ENCODE measurements around the gene ZNF431. TPM values are rescaled to one million over a fixed set of nuclear protein-coding genes. Genes with fewer than 3 reads are reported as not detected.

The ZNF431 gene
- total RNA-seq, 1 donor from 2014 or later: 30.4 TPM

DNA sequence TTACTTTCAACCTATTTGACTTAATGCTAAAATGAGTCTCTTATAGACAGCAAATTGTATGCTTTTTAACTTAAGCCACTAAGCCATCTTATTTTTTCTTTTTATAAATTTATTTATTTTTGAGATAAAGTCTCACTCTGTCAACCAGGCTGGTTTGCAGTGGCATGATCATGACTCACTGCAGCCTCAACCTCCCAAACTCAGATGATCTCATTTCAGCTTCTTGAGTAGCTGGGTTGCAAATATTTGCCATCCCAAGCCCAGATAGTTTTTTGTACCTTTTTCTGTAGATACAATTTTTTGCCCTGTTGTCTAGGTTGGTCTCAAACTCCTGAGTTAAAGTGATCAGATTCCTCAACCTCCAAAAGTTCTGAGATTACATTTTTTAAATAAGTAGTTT lies 32.7 kb upstream of the ZNF431 start:
- H3K4me1 Mint-ChIP-seq: peaks cover 7% of the 10 kb centered on the region
- H3K36me3 Mint-ChIP-seq (ENCODE audit: low read depth): peaks cover 62% of the 10 kb centered on the region
- H3K27ac Mint-ChIP-seq (ENCODE audit: unreplicated experiment): no peak overlapping the region
- no peak overlapping the region for H3K4me3 Mint-ChIP-seq
- H3K27me3 Mint-ChIP-seq (ENCODE audit: low read depth): no peaks in the 10 kb centered on the region
- no peak for DNase-seq (ENCODE audit: low read depth, low spot score)
- TF ChIP-seq, protein P1, sequence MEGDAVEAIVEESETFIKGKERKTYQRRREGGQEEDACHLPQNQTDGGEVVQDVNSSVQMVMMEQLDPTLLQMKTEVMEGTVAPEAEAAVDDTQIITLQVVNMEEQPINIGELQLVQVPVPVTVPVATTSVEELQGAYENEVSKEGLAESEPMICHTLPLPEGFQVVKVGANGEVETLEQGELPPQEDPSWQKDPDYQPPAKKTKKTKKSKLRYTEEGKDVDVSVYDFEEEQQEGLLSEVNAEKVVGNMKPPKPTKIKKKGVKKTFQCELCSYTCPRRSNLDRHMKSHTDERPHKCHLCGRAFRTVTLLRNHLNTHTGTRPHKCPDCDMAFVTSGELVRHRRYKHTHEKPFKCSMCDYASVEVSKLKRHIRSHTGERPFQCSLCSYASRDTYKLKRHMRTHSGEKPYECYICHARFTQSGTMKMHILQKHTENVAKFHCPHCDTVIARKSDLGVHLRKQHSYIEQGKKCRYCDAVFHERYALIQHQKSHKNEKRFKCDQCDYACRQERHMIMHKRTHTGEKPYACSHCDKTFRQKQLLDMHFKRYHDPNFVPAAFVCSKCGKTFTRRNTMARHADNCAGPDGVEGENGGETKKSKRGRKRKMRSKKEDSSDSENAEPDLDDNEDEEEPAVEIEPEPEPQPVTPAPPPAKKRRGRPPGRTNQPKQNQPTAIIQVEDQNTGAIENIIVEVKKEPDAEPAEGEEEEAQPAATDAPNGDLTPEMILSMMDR (conservative IDR thresholded peaks at IDR 0.05): no peak
- H3K9me3 Mint-ChIP-seq: peaks cover 17% of the 10 kb centered on the region

DNA sequence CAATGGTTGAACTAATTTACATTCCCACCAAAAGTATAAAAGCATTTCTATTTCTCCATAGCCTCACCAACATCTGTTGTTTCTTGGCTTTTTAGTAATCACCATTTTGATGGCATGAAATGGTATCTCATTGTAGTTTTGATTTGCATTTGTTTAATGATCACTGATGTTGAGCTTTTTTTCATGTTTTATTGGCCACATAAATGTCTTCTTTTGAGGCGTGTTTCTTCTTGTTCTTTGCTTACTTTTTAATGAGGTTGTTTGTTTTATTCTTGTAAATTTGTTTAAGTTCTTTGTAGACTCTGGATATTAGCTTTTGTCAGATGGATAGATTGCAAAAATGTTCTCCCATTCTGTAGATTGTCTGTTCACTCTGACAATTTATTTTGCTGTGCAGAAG lies 31.7 kb upstream of the ZNF431 start:
- Mint-ChIP-seq H3K27me3 (ENCODE audit: low read depth) (no peaks in the 10 kb centered on the region), H3K27ac (ENCODE audit: unreplicated experiment) (no peak overlapping the region), H3K9me3 (peaks cover 24% of the 10 kb centered on the region), H3K4me3 (no peak overlapping the region), H3K4me1 (peaks cover 7% of the 10 kb centered on the region), H3K36me3 (ENCODE audit: low read depth) (peaks cover 71% of the 10 kb centered on the region)
- DNase-seq (ENCODE audit: low read depth, low spot score): no peak
- TF ChIP-seq, protein P1 (conservative IDR thresholded peaks at IDR 0.05): no peak

DNA sequence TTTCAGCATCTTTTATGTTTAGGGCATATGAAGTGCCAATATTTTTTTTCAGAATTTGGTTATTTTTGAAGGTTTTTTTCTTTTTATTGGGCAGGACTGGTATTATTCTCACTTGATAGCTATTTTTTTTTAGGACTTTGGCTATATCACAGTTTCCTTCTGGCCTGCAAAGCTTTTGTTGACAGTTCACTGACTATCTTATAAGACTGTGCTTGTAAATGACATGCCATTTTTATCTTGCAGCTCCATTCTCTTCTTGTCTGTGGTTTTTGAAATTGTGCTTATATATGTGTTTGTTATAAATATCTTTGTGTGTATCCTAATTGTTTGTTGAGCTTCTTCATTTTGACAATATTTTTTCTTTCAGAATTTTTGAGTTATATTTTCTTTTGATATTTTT lies 26.4 kb upstream of the ZNF431 start:
- Mint-ChIP-seq H3K4me3 (no peak overlapping the region), H3K27me3 (ENCODE audit: low read depth) (no peaks in the 10 kb centered on the region), H3K9me3 (peaks cover 36% of the 10 kb centered on the region), H3K4me1 (peaks cover 7% of the 10 kb centered on the region), H3K27ac (ENCODE audit: unreplicated experiment) (no peak overlapping the region), H3K36me3 (ENCODE audit: low read depth) (peaks cover 79% of the 10 kb centered on the region)
- DNase-seq (ENCODE audit: low read depth, low spot score): no peak
- TF ChIP-seq, protein P1 (conservative IDR thresholded peaks at IDR 0.05): no peak

DNA sequence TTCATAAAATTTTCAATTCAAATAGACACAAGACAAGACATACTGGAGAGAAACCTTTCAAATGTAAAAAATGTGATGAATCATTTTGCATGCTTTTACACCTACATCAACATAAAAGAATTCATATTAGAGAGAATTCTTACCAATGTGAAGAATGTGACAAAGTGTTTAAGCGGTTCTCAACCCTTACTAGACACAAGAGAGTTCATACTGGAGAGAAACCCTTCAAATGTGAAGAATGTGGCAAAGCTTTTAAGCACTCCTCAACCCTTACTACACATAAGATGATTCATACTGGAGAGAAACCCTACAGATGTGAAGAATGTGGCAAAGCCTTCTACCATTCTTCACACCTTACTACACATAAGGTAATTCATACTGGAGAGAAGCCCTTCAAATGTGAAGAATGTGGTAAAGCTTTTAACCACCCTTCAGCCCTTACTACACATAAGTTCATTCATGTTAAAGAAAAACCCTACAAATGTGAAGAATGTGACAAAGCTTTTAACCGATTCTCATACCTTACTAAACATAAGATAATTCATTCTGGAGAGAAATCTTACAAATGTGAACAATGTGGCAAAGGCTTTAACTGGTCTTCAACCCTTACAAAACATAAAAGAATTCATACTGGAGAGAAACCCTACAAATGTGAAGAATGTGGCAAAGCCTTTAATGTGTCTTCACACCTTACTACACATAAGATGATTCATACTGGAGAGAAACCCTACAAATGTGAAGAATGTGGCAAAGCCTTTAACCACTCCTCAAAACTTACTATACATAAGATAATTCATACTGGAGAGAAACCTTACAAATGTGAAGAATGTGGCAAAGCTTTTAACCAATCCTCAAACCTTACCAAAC lies 24.6 kb upstream of the ZNF431 start:
- Mint-ChIP-seq H3K9me3 (peaks cover 25% of the 10 kb centered on the region), H3K4me3 (no peak overlapping the region), H3K4me1 (no peaks in the 10 kb centered on the region), H3K36me3 (ENCODE audit: low read depth) (peaks cover 69% of the 10 kb centered on the region), H3K27ac (ENCODE audit: unreplicated experiment) (no peak overlapping the region), H3K27me3 (ENCODE audit: low read depth) (no peaks in the 10 kb centered on the region)
- TF ChIP-seq, protein P1 (conservative IDR thresholded peaks at IDR 0.05): no peak
- DNase-seq (ENCODE audit: low read depth, low spot score): no peak

DNA sequence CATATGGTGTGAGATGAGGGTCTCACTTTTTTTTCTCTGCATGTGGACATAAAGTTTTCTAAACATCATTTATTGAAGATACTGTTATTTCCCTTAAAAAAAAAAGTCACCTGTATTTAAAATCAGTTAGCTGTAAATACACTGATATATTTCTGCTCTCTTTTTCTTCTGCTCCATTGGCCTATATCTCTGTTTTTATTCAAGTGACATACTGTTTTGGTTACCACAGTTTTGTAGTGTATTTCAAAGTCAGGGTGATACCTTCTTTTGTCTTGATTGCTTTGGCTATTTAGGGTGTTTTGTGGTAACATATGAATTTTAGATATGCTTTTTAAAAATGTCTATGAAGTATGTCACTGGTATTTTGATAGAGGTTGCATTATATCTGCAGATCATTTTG lies 15.8 kb upstream of the ZNF431 start:
- Mint-ChIP-seq H3K27me3 (ENCODE audit: low read depth) (no peaks in the 10 kb centered on the region), H3K4me1 (peaks cover 17% of the 10 kb centered on the region)
- TF ChIP-seq, protein P1 (conservative IDR thresholded peaks at IDR 0.05): no peak

More for the DNA sequence above, 15.8 kb upstream of the ZNF431 start:
- Mint-ChIP-seq H3K9me3 (peaks cover 2% of the 10 kb centered on the region), H3K27ac (ENCODE audit: unreplicated experiment) (no peak overlapping the region), H3K36me3 (ENCODE audit: low read depth) (peaks cover 29% of the 10 kb centered on the region), H3K4me3 (no peak overlapping the region)
- DNase-seq (ENCODE audit: low read depth, low spot score): no peak

Measured in neural crest cell (in vitro differentiated cells).